Fibroblast of skin of right quadriceps (primary cell): ENCODE data around the gene SLC9B1.

Experiments
- DNase-seq: peaks from one replicate; pipeline ENCODE4 v3.0.0-alpha.2; 2013

Gene SLC9B1

GRCh38 chr4:103019308-103020124 lies at the start of gene SLC9B1:
Gene SLC9B1, minus strand, starts transcription at chr4:103019705. Its CDS starts 27,994 bp downstream, at chr4:102991711.
- peak; percentile 98 for DNase-seq

- peak; percentile 10 for DNase-seq
These were observed 48.5 kb upstream of the SLC9B1 start for GRCh38 chr4:103067841-103068547.

- no peak for DNase-seq
These were observed 41.1 kb upstream of the SLC9B1 start for GRCh38 chr4:103060453-103061148.

- no peak for DNase-seq
These were observed 34.5 kb upstream of the SLC9B1 start for GRCh38 chr4:103054030-103054429.

- no peak for DNase-seq
These were observed 33.3 kb upstream of the SLC9B1 start for GRCh38 chr4:103052779-103053178.

GRCh38 chr4:103052145-103052544 lies 32.6 kb upstream of the SLC9B1 start:
- DNase-seq = no peak

GRCh38 chr4:103050736-103051436 lies 31.4 kb upstream of the SLC9B1 start:
- peak; percentile 17 for DNase-seq

- DNase-seq = peak; percentile 35
These were observed 27.1 kb upstream of the SLC9B1 start for GRCh38 chr4:103046416-103047290.

GRCh38 chr4:103044183-103044582 lies 24.7 kb upstream of the SLC9B1 start:
- DNase-seq = no peak

- no peak for DNase-seq
These were observed 16.7 kb upstream of the SLC9B1 start for GRCh38 chr4:103036169-103036568.

- peak; percentile 25 for DNase-seq
These were observed 13.1 kb upstream of the SLC9B1 start for GRCh38 chr4:103032574-103032973.

- DNase-seq = no peak
These were observed 11.3 kb upstream of the SLC9B1 start for GRCh38 chr4:103030791-103031190.

GRCh38 chr4:103029300-103029699 lies 9.8 kb upstream of the SLC9B1 start:
- no peak for DNase-seq

- DNase-seq = no peak
These were observed 7.4 kb upstream of the SLC9B1 start for GRCh38 chr4:103026868-103027267.

- no peak for DNase-seq
These were observed 5.5 kb upstream of the SLC9B1 start for GRCh38 chr4:103024996-103025395.

- DNase-seq = no peak
These were observed 1.6 kb upstream of the SLC9B1 start for GRCh38 chr4:103021120-103021519.

- peak; percentile 2 for DNase-seq
These were observed 856 bp downstream of the SLC9B1 start for GRCh38 chr4:103018391-103019307.

GRCh38 chr4:103012551-103012950 lies 7.0 kb downstream of the SLC9B1 start:
- DNase-seq = no peak

GRCh38 chr4:103012060-103012459 lies 7.4 kb downstream of the SLC9B1 start:
- DNase-seq = peak; percentile 57

- peak; percentile 3 for DNase-seq
These were observed 8.0 kb downstream of the SLC9B1 start for GRCh38 chr4:103011378-103012025.
